ENCODE results near the gene RLBP1.

RLBP1 gene

GRCh38 chr15:89177633-89178306, 43.6 kb downstream of the RLBP1 start:
- DNase-seq (ENCODE audit: extremely low read depth, low read depth): peak; percentile 54
- peak; percentile 91 for TF ChIP-seq CTCF (IDR thresholded peaks at IDR 0.05; ENCODE audit: low read depth, low read length)

GRCh38 chr15:89177116-89177515, 44.3 kb downstream of the RLBP1 start:
- no peak for TF ChIP-seq CTCF (IDR thresholded peaks at IDR 0.05; ENCODE audit: low read depth, low read length)

GRCh38 chr15:89175617-89176191, 45.7 kb downstream of the RLBP1 start:
- TF ChIP-seq CTCF (IDR thresholded peaks at IDR 0.05; ENCODE audit: low read depth, low read length): no peak
- DNase-seq (ENCODE audit: extremely low read depth, low read depth): no peak

More at GRCh38 chr15:89177116-89177515, 44.3 kb downstream of the RLBP1 start:
- no peak for DNase-seq (ENCODE audit: extremely low read depth, low read depth)

GRCh38 chr15:89174476-89174875, 46.9 kb downstream of the RLBP1 start:
- no peak for TF ChIP-seq CTCF (IDR thresholded peaks at IDR 0.05; ENCODE audit: low read depth, low read length)
- DNase-seq (ENCODE audit: extremely low read depth, low read depth): no peak

- no peak for DNase-seq (ENCODE audit: extremely low read depth, low read depth)
- TF ChIP-seq CTCF (IDR thresholded peaks at IDR 0.05; ENCODE audit: low read depth, low read length): no peak
Observed at GRCh38 chr15:89172921-89173320, 48.5 kb downstream of the RLBP1 start.

GRCh38 chr15:89171136-89172072, 50.0 kb downstream of the RLBP1 start:
- DNase-seq (ENCODE audit: extremely low read depth, low read depth): no peak
- peak; percentile 64 for TF ChIP-seq CTCF (IDR thresholded peaks at IDR 0.05; ENCODE audit: low read depth, low read length)

GRCh38 chr15:89170364-89170763, 51.0 kb downstream of the RLBP1 start:
- no peak for TF ChIP-seq CTCF (IDR thresholded peaks at IDR 0.05; ENCODE audit: low read depth, low read length)

More at GRCh38 chr15:89170364-89170763, 51.0 kb downstream of the RLBP1 start:
- DNase-seq (ENCODE audit: extremely low read depth, low read depth): no peak
